Ishikawa (cell line): ENCODE data around the gene PRRT1B.

ENCODE experiments used
- CEBPB ChIP-seq: IDR thresholded peaks from 2 replicates; pipeline ENCODE4 v1.6.1; 2012
- CREB1 ChIP-seq: IDR thresholded peaks from 2 replicates; pipeline ENCODE4 v1.6.1; 2012; ENCODE audit warnings: low read depth
- EGR1 ChIP-seq: IDR thresholded peaks from 2 replicates; pipeline ENCODE4 v1.6.1; 2012
- EP300 ChIP-seq: IDR thresholded peaks from 2 replicates; pipeline ENCODE4 v1.6.1; 2012; ENCODE audit warnings: borderline replicate concordance
- FOXM1 ChIP-seq: IDR thresholded peaks from 2 replicates; pipeline ENCODE4 v1.6.1; 2012; ENCODE audit warnings: low read depth, borderline replicate concordance
- MAX ChIP-seq: IDR thresholded peaks from 2 replicates; pipeline ENCODE4 v1.6.1; 2012
- NFIC ChIP-seq: IDR thresholded peaks from 2 replicates; pipeline ENCODE4 v1.6.1; 2012
- RAD21 ChIP-seq: IDR thresholded peaks from 2 replicates; pipeline ENCODE4 v1.6.1; 2012; ENCODE audit warnings: low read depth
- REST ChIP-seq: IDR thresholded peaks from 2 replicates; pipeline ENCODE4 v1.6.1; 2012; ENCODE audit warnings: low read depth, mild to moderate bottlenecking
- TAF1 ChIP-seq: IDR thresholded peaks from 2 replicates; pipeline ENCODE4 v1.6.1; 2012; ENCODE audit warnings: low read depth, mild to moderate bottlenecking
- TCF12 ChIP-seq: IDR thresholded peaks from 2 replicates; pipeline ENCODE4 v1.6.1; 2012; ENCODE audit warnings: low read depth
- TEAD4 ChIP-seq: IDR thresholded peaks from 2 replicates; pipeline ENCODE4 v1.6.1; 2012
- USF1 ChIP-seq: IDR thresholded peaks from 2 replicates; pipeline ENCODE4 v1.6.1; 2012
- YY1 ChIP-seq: IDR thresholded peaks from 2 replicates; pipeline ENCODE4 v1.6.1; 2012; ENCODE audit warnings: low read depth
- ZBTB7A ChIP-seq: IDR thresholded peaks from 2 replicates; pipeline ENCODE4 v1.6.1; 2012; ENCODE audit warnings: low read depth

Gene PRRT1B

GRCh38 chr9:131597246-131597645 lies 51.9 kb downstream of the PRRT1B start:
- TF ChIP-seq NFIC (no peak), EP300 (no peak), REST (no peak), USF1 (no peak), MAX (no peak), CEBPB (no peak), ZBTB7A (no peak), TAF1 (no peak), CREB1 (no peak), RAD21 (no peak), TCF12 (no peak), FOXM1 (no peak), TEAD4 (no peak), YY1 (no peak), EGR1 (no peak)

- no peak for TF ChIP-seq EGR1
- TF ChIP-seq CEBPB = no peak
- no peak for TF ChIP-seq FOXM1
- no peak for TF ChIP-seq TCF12
- no peak for TF ChIP-seq RAD21
- no peak for TF ChIP-seq CREB1
- no peak for TF ChIP-seq MAX
- TF ChIP-seq YY1 = no peak
- no peak for TF ChIP-seq USF1
- no peak for TF ChIP-seq TAF1
- no peak for TF ChIP-seq TEAD4
These were observed 52.8 kb downstream of the PRRT1B start for GRCh38 chr9:131598121-131598520.

- TF ChIP-seq RAD21 = no peak
- TF ChIP-seq YY1 = no peak
- no peak for TF ChIP-seq MAX
- no peak for TF ChIP-seq CREB1
- no peak for TF ChIP-seq REST
- no peak for TF ChIP-seq TEAD4
- no peak for TF ChIP-seq FOXM1
- TF ChIP-seq NFIC = no peak
- TF ChIP-seq ZBTB7A = no peak
- TF ChIP-seq CEBPB = no peak
These were observed 56.4 kb downstream of the PRRT1B start for GRCh38 chr9:131601683-131602181.

- no peak for TF ChIP-seq FOXM1
- TF ChIP-seq NFIC = no peak
- TF ChIP-seq ZBTB7A = no peak
- no peak for TF ChIP-seq TAF1
These were observed 57.9 kb downstream of the PRRT1B start for GRCh38 chr9:131603199-131603598.

GRCh38 chr9:131603711-131604439 lies 58.6 kb downstream of the PRRT1B start:
- TF ChIP-seq CEBPB = no peak
- no peak for TF ChIP-seq FOXM1
- TF ChIP-seq TEAD4 = no peak
- TF ChIP-seq EGR1 = no peak
- TF ChIP-seq TAF1 = no peak
- no peak for TF ChIP-seq TCF12
- no peak for TF ChIP-seq MAX
- no peak for TF ChIP-seq USF1
- no peak for TF ChIP-seq ZBTB7A
- TF ChIP-seq NFIC = no peak
